HUDEP-2 (cell line): ENCODE data around the gene MND1.

Experiments used
- DNase-seq, 76 experiments: peaks; one replicate each; lab custom pipeline; 2025; ENCODE audit not compliant: unreplicated experiment in 76 of 76; lab: John Stamatoyannopoulos, UW

Gene MND1

GRCh38 chr4:153344131-153345011 is at the start of gene MND1:
TSS of gene MND1 (plus strand) at chr4:153344688. CDS start at chr4:153344738, 50 bp downstream.
- DNase-seq: peak in 75 of 76 experiments; percentile 21 to 90 (median 78)

GRCh38 chr4:153295131-153295755 is 49.2 kb upstream of the MND1 start:
- no peak for DNase-seq

GRCh38 chr4:153296040-153296823 is 48.3 kb upstream of the MND1 start:
- no peak for DNase-seq

GRCh38 chr4:153297116-153297515 is 47.4 kb upstream of the MND1 start:
- DNase-seq: no peak

GRCh38 chr4:153310793-153311192 is 33.7 kb upstream of the MND1 start:
- no peak for DNase-seq

- DNase-seq: no peak
Measured at GRCh38 chr4:153314915-153315314, 29.6 kb upstream of the MND1 start.

- DNase-seq: peak in 20 of 76 experiments; percentile 1 to 41 (median 23)
Measured at GRCh38 chr4:153318696-153319320, 25.7 kb upstream of the MND1 start.

- no peak for DNase-seq
Measured at GRCh38 chr4:153322791-153323190, 21.7 kb upstream of the MND1 start.

- no peak for DNase-seq
Measured at GRCh38 chr4:153324046-153324445, 20.4 kb upstream of the MND1 start.

- no peak for DNase-seq
Measured at GRCh38 chr4:153325558-153325957, 18.9 kb upstream of the MND1 start.

GRCh38 chr4:153326513-153326912 is 18.0 kb upstream of the MND1 start:
- no peak for DNase-seq

- DNase-seq: no peak
Measured at GRCh38 chr4:153327247-153327646, 17.2 kb upstream of the MND1 start.

- no peak for DNase-seq
Measured at GRCh38 chr4:153332936-153333335, 11.6 kb upstream of the MND1 start.

GRCh38 chr4:153333874-153334273 is 10.6 kb upstream of the MND1 start:
- no peak for DNase-seq

GRCh38 chr4:153335665-153336064 is 8.8 kb upstream of the MND1 start:
- DNase-seq: no peak

- DNase-seq: no peak
Measured at GRCh38 chr4:153337686-153338085, 6.8 kb upstream of the MND1 start.

- DNase-seq: no peak
Measured at GRCh38 chr4:153341575-153342090, 2.9 kb upstream of the MND1 start.

- no peak for DNase-seq
Measured at GRCh38 chr4:153342751-153343552, 1.5 kb upstream of the MND1 start.
